NCI-H1105 treated with DMSO at 0.1 percent for 48 hours (cell line): ENCODE measurements around the gene MDFIC.

Experiments
- DNase-seq: peaks from one replicate; lab custom pipeline; 2025; lab: John Stamatoyannopoulos, UW

MDFIC gene

GRCh38 chr7:114953724-114954123 lies 31.8 kb downstream of the MDFIC start:
- no peak for DNase-seq

GRCh38 chr7:114956702-114957101 lies 34.8 kb downstream of the MDFIC start:
- no peak for DNase-seq

- no peak for DNase-seq
Observed at GRCh38 chr7:114957444-114957843, 35.5 kb downstream of the MDFIC start.

- no peak for DNase-seq
Observed at GRCh38 chr7:114959931-114960330, 38.0 kb downstream of the MDFIC start.

- no peak for DNase-seq
Observed at GRCh38 chr7:114962441-114962840, 40.5 kb downstream of the MDFIC start.

- DNase-seq = no peak
Observed at GRCh38 chr7:114966156-114966555, 44.3 kb downstream of the MDFIC start.

- no peak for DNase-seq
Observed at GRCh38 chr7:114969096-114969495, 47.2 kb downstream of the MDFIC start.

- DNase-seq = no peak
Observed at GRCh38 chr7:114970308-114970707, 48.4 kb downstream of the MDFIC start.

- DNase-seq = no peak
Observed at GRCh38 chr7:114970732-114971131, 48.8 kb downstream of the MDFIC start.

- no peak for DNase-seq
Observed at GRCh38 chr7:114972567-114972966, 50.7 kb downstream of the MDFIC start.

- no peak for DNase-seq
Observed at GRCh38 chr7:114973147-114973546, 51.3 kb downstream of the MDFIC start.

- no peak for DNase-seq
Observed at GRCh38 chr7:114975401-114975800, 53.5 kb downstream of the MDFIC start.

- DNase-seq = no peak
Observed at GRCh38 chr7:114976666-114977065, 54.8 kb downstream of the MDFIC start.

GRCh38 chr7:114977277-114977676 lies 55.4 kb downstream of the MDFIC start:
- DNase-seq = no peak

GRCh38 chr7:114979388-114979787 lies 57.5 kb downstream of the MDFIC start:
- DNase-seq = no peak

GRCh38 chr7:114979803-114980507 lies 58.1 kb downstream of the MDFIC start:
- DNase-seq = no peak

GRCh38 chr7:114981323-114981722 lies 59.4 kb downstream of the MDFIC start:
- no peak for DNase-seq

GRCh38 chr7:114985116-114985715 lies 63.3 kb downstream of the MDFIC start:
- no peak for DNase-seq

- DNase-seq = no peak
Observed at GRCh38 chr7:114986190-114987180, 64.6 kb downstream of the MDFIC start.

GRCh38 chr7:114988026-114988425 lies 66.1 kb downstream of the MDFIC start:
- no peak for DNase-seq

GRCh38 chr7:114988755-114989375 lies 67.0 kb downstream of the MDFIC start:
- no peak for DNase-seq

- DNase-seq = no peak
Observed at GRCh38 chr7:114989531-114989930, 67.6 kb downstream of the MDFIC start.
